GM10248 (cell line): ENCODE measurements around the gene FOXO1.

ENCODE experiments used
- CTCF ChIA-PET: fragments of 300-600 bp; sonication (Branson Sonifier 250); formaldehyde crosslinking; extraction: SDS; loops from one replicate; lab custom pipeline; 2021; ENCODE audit warnings: antibody characterized with exemption; lab: Yijun Ruan, JAX
- POLR2A ChIA-PET: fragments of 350-650 bp; sonication (Branson Sonifier 250); formaldehyde crosslinking; extraction: SDS; loops from one replicate; lab custom pipeline; 2020; ENCODE audit warnings: antibody characterized with exemption; lab: Yijun Ruan, JAX
- DNase-seq: peaks from one replicate; pipeline ENCODE4 v3.0.0; 2012; ENCODE audit errors: extremely low spot score
- CTCF ChIP-seq: IDR thresholded peaks from 2 replicates; pipeline ENCODE4 v1.5.1; 2012; ENCODE audit warnings: mild to moderate bottlenecking, low read depth; ENCODE audit errors: extremely low read depth, missing control alignments, control extremely low read depth

FOXO1 gene

GRCh38 chr13:40564342-40565001 is 102.0 kb downstream of the FOXO1 start:
- no peak for TF ChIP-seq CTCF
- ChIA-PET CTCF (interaction anchor here (1.0 to 1.7 kb wide), 9 partner anchors 9 to 120 kb away, joined by 3 to 6 read pairs (median 4); no protein-coding TSS in a partner anchor), POLR2A (no interaction called here)

DNA sequence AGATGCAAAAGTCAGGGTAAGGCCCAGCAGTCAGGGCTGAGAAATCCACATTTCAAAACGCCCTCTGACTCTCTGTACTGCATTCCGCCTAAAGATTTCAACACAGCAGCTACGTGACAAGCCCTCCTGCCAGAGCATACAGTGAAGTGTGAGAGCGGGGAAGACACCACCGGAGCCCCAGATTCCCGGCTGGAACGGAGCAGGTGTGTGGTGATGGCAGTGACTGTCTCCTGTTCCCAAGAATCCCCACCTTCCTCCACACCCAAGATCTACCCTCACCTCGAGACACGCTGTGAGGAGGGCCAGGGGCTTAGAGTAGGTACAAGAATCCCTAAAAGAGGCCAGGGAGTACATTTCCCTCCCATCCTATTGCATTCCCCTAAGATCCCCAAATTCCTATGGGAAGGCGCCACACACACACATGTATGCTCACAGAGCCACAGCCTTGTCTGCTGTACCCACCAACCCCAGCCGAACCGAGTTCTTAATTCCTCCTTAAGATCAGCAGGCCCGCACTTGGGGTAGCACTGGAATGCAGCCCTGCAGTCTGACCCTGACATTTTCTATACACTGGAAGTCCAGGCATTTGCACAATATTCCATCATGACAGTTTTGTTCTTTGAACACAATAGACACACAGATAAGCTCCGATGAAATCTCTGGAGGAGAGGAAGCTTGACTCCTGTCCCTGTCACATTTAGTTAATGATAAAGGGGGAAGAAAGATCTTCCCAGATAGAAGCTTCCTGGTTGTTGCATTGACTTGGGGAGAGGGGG is 102.9 kb downstream of the FOXO1 start:
- TF ChIP-seq CTCF = no peak
- no peak for DNase-seq
- ChIA-PET CTCF (interaction anchor here (1.1 to 1.7 kb wide), 6 partner anchors 8 to 55 kb away, joined by 3 to 4 read pairs (median 3); no protein-coding TSS in a partner anchor), POLR2A (no interaction called here)

More at GRCh38 chr13:40564342-40565001, 102.0 kb downstream of the FOXO1 start:
- peak; percentile 46 for DNase-seq

DNA sequence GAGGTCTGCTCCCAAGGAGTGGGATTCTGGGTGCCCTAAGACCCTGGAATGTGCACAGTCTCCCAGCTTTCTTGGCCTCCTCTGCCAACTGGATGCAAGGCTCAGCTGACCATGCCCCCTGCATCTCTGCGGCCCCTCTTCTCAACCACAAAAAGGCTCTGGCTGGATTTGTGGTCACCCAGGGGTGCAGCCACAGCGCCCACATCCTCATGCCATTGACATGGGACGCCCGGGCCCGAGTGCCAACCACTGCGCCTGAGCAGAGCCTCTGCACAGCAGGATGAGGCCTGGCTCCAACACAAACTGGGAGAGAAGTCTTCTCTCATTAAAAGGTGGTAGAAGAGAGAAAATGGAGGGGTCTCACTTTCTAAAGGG is 103.5 kb downstream of the FOXO1 start:
- ChIA-PET POLR2A (no interaction called here), CTCF (interaction anchor here (0.8 to 1.7 kb wide), 6 partner anchors 8 to 41 kb away, joined by 3 to 5 read pairs (median 3); no protein-coding TSS in a partner anchor)
- DNase-seq = no peak
- TF ChIP-seq CTCF = no peak

DNA sequence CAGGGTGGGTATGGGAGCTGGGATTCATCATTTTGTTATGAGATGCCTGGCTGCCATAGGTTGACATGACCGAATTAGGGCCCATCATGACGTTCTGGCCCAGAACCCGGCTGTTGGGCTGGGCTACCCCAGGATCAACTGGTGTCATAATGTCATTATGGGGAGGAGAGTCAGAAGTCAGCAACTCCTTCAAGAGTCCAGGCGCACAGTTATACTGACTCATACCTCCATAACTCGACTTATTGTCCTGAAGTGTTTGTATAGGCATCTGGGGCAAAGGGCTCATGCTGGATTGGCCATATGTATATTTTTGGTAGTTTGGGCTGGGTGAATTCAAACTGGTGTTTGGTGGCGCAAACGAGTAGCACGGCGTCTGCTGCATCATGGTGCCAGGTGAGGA is 106.5 kb downstream of the FOXO1 start:
- POLR2A ChIA-PET = interaction anchor here (0.6 kb wide), 1 partner anchor 9 kb away, joined by 3 read pairs; no protein-coding TSS in a partner anchor
- DNase-seq = no peak

GRCh38 chr13:40558656-40559055 is 107.8 kb downstream of the FOXO1 start:
- CTCF ChIA-PET = interaction anchor here (0.8 kb wide), 1 partner anchor 15 kb away, joined by 3 read pairs; no protein-coding TSS in a partner anchor
- POLR2A ChIA-PET = no interaction called here
- no peak for TF ChIP-seq CTCF
- DNase-seq = no peak

More for the DNA sequence above, 106.5 kb downstream of the FOXO1 start:
- CTCF ChIA-PET = no interaction called here
- no peak for TF ChIP-seq CTCF

DNA sequence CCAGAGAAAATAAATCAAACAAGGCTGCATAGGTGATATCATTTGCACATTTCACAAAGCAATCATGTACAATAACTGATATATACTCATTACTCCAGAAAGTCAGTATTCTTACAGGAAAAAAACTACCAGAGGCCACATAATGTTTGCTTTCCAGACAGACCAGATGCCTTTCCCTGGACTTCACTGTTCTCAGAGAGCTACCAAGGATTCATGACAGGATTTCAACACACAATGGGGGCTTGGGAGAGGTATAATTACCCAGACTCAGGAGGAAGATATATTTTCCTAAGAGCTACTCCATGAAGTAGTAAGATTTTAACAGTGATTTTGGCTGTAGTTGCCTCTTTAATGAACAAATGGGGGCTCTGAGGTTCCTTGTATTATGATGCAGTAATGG is 110.0 kb downstream of the FOXO1 start:
- no peak for DNase-seq
- no peak for TF ChIP-seq CTCF
- ChIA-PET POLR2A (no interaction called here), CTCF (interaction anchor here (1.0 to 2.3 kb wide), 6 partner anchors 8 to 334 kb away, joined by 3 to 5 read pairs (median 4); no protein-coding TSS in a partner anchor)
